ENCODE results near the gene ITPRIP. TPM values are rescaled to one million over a fixed set of nuclear protein-coding genes. Genes with fewer than 3 reads are reported as not detected.

Gene ITPRIP
- polyA plus RNA-seq, 1 of the 3 experiments (the other 2 are of a cell fraction) = 22.1 TPM

GRCh38 chr10:104293011-104293410 is 45.3 kb downstream of the ITPRIP start (continued):
- TF ChIP-seq IRF3 (IDR thresholded peaks at IDR 0.05; ENCODE audit: low read depth, low read length) = no peak
- no peak for TF ChIP-seq RCOR1 (IDR thresholded peaks at IDR 0.05; ENCODE audit: low read length)
- no peak for TF ChIP-seq RFX5 (IDR thresholded peaks at IDR 0.05; ENCODE audit: low read length)
- TF ChIP-seq GABPA (IDR thresholded peaks at IDR 0.05; ENCODE audit: low read depth) = no peak
- no peak for TF ChIP-seq POLR2AphosphoS5 (IDR thresholded peaks at IDR 0.05; ENCODE audit: low read depth, low read length)
- peak; percentile 37; the same call in 1 of the 2 replicates for TF ChIP-seq FOSL2 (IDR thresholded peaks at IDR 0.05; ENCODE audit: borderline replicate concordance, low read depth)
- peak; percentile 18; the same call in 1 of the 2 replicates for TF ChIP-seq TCF12 (IDR thresholded peaks at IDR 0.05)
- TF ChIP-seq USF1 (IDR thresholded peaks at IDR 0.05; ENCODE audit: borderline replicate concordance, low read depth) = no peak
- TF ChIP-seq, protein P1, sequence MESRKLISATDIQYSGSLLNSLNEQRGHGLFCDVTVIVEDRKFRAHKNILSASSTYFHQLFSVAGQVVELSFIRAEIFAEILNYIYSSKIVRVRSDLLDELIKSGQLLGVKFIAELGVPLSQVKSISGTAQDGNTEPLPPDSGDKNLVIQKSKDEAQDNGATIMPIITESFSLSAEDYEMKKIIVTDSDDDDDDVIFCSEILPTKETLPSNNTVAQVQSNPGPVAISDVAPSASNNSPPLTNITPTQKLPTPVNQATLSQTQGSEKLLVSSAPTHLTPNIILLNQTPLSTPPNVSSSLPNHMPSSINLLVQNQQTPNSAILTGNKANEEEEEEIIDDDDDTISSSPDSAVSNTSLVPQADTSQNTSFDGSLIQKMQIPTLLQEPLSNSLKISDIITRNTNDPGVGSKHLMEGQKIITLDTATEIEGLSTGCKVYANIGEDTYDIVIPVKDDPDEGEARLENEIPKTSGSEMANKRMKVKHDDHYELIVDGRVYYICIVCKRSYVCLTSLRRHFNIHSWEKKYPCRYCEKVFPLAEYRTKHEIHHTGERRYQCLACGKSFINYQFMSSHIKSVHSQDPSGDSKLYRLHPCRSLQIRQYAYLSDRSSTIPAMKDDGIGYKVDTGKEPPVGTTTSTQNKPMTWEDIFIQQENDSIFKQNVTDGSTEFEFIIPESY (IDR thresholded peaks at IDR 0.05; ENCODE audit: borderline replicate concordance, low read depth) = no peak
- TF ChIP-seq RAD21 (IDR thresholded peaks at IDR 0.05; ENCODE audit: low read length) = no peak
- TF ChIP-seq CTCF (IDR thresholded peaks at IDR 0.05) = no peak

GRCh38 chr10:104291439-104291951 is 46.8 kb downstream of the ITPRIP start:
- Histone ChIP-seq H3K27me3 (ENCODE audit: insufficient read depth) (no peaks in the 10 kb centered on the region), H3F3A (replicated peaks; ENCODE audit: insufficient read depth) (peaks cover 18% of the 10 kb centered on the region), H3K79me2 (ENCODE audit: insufficient read depth) (no peaks in the 10 kb centered on the region), H3K4me1 (ENCODE audit: control insufficient read depth in 1 of 2, insufficient read depth in 2 of 2, low read depth in 1 of 2, low read length in 1 of 2) (peaks cover 0 to 2% of the 10 kb centered on the region in 2 experiments; a peak in 1 of 4 replicates), H3K27ac (ENCODE audit: low read depth in 2 of 2, low read length in 1 of 2) (peak overlapping the region in 1 of 2 experiments; percentile 19; a peak in 1 of 4 replicates), H2AFZ (ENCODE audit: low read depth) (peak overlapping the region; percentile 10; the same call in 1 of the 2 replicates), H3K4me3 (ENCODE audit: low read depth in 2 of 2, low read length in 1 of 2) (peak overlapping the region; percentile 7 to 46; a peak in 2 of 4 replicates), H3K9me2 (no peaks in the 10 kb centered on the region), H4K20me1 (ENCODE audit: insufficient read depth) (no peaks in the 10 kb centered on the region), H3K4me2 (0 out of 2 replicates have a peak overlapping the region, but pooled peaks have one; percentile 48), H3K9ac (no peak overlapping the region), H3K36me3 (replicated peaks in 1 of 2; ENCODE audit: control insufficient read depth in 1 of 2, insufficient read depth in 2 of 2, low read length in 1 of 2) (no peaks in the 10 kb centered on the region), H3K9me3 (no peaks in the 10 kb centered on the region)
- ChIA-PET POLR2A (no interaction called here), CTCF (interaction anchor here (0.6 to 8.1 kb wide), 59 partner anchors 8 to 405 kb away, joined by 3 to 229 read pairs (median 4); partner anchors contain the start of genes CFAP43, CFAP58, GSTO1 and GSTO2)
- peak; percentile 91 for DNase-seq
- WGBS (ENCODE audit: low lambda C conversion rate) = 2% methylated on average over 25 of the region's 26 CpGs
- TF ChIP-seq MEF2A (IDR thresholded peaks at IDR 0.05; ENCODE audit: borderline replicate concordance, low read depth) (no peak), RFX5 (IDR thresholded peaks at IDR 0.05; ENCODE audit: low read length) (peak; percentile 44; the same call in 1 of the 2 replicates), POLR2AphosphoS5 (IDR thresholded peaks at IDR 0.05; ENCODE audit: low read depth, low read length) (no peak), CHD2 (IDR thresholded peaks at IDR 0.05; ENCODE audit: low read length, partially characterized antibody) (peak; percentile 74), RCOR1 (IDR thresholded peaks at IDR 0.05; ENCODE audit: low read length) (peak; percentile 62; the same call in 1 of the 2 replicates), CTCF (IDR thresholded peaks at IDR 0.05) (peak; percentile 99), SMC3 (IDR thresholded peaks at IDR 0.05; ENCODE audit: low read depth, low read length) (peak; percentile 99), RAD21 (IDR thresholded peaks at IDR 0.05; ENCODE audit: low read length) (peak; percentile 84), ELF1 (IDR thresholded peaks at IDR 0.05) (no peak), FOXM1 (IDR thresholded peaks at IDR 0.05; ENCODE audit: low read depth) (0 out of 2 replicates have a peak, but pooled peaks have one; percentile 23), MAX (IDR thresholded peaks at IDR 0.05; ENCODE audit: low read depth) (0 out of 2 replicates have a peak, but pooled peaks have one; percentile 30)

Measured in SK-N-SH (cell line).